GM18861 (cell line): ENCODE data around the gene C1orf167.

Source experiments
- ATAC-seq: cut with Tn5 transposase; IDR thresholded peaks from one replicate; pipeline ENCODE4 v1.9.1; 2021; ENCODE audit not compliant: unreplicated experiment

The C1orf167 gene

GRCh38 chr1:11833497-11833896, 71.5 kb downstream of the C1orf167 start:
- ATAC-seq, result no peak

DNA sequence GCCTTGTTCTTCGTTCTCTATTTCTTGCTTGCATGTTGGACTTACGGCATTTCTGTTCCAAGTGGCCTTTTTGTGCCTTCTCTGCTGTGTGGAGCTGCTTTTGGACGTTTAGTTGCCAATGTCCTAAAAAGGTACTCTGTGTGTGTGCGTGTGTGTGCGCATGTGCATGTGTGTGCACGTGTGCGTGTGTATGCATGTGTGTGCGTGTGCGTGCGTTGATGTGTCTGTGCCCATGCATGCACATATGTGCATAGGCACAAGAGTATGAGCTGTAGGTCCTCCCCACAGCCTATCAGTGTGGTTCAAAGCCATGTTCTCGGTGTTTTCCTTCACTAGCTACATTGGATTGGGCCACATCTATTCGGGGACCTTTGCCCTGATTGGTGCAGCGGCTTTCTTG, 71.9 kb downstream of the C1orf167 start:
- ATAC-seq, result no peak

DNA sequence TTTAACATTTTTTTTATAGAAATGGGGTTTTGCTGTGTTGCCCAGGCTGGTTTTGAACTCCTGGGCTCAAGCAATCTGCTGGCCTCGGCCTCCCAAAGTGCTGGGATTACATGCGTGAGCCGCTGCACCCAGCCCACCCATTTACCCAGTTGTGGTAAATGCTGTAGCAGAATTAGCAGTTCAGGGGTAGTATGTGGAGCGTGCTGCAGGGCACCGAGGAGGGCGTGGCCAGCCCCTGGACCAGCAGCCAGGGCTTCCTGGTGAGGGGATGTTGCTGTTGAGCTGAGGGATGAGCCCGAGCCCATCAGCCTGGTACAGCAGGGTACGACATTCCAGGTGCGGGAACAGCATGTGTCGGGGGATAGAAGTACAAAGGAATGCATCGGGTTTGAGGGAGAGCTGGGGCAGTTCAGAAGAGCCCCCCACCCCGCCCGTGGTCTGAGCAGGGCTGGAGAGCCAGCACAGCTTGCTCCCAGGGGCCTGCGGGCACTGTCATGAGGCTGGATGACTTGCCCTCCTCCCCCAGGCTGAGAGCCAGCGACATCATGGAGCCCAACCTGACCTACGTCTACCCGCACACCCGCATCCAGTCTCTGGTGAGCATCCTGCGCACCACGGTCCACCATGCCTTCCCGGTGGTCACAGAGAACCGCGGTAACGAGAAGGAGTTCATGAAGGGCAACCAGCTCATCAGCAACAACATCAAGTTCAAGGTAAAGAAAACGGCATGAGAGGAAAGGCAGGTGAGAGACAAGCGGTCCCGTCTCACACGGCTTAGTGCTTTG, 73.6 kb downstream of the C1orf167 start:
- ATAC-seq, result no peak

- ATAC-seq, result no peak
Measured at GRCh38 chr1:11836955-11837766, 75.2 kb downstream of the C1orf167 start.

GRCh38 chr1:11837767-11838348, 75.9 kb downstream of the C1orf167 start:
- no peak for ATAC-seq

DNA sequence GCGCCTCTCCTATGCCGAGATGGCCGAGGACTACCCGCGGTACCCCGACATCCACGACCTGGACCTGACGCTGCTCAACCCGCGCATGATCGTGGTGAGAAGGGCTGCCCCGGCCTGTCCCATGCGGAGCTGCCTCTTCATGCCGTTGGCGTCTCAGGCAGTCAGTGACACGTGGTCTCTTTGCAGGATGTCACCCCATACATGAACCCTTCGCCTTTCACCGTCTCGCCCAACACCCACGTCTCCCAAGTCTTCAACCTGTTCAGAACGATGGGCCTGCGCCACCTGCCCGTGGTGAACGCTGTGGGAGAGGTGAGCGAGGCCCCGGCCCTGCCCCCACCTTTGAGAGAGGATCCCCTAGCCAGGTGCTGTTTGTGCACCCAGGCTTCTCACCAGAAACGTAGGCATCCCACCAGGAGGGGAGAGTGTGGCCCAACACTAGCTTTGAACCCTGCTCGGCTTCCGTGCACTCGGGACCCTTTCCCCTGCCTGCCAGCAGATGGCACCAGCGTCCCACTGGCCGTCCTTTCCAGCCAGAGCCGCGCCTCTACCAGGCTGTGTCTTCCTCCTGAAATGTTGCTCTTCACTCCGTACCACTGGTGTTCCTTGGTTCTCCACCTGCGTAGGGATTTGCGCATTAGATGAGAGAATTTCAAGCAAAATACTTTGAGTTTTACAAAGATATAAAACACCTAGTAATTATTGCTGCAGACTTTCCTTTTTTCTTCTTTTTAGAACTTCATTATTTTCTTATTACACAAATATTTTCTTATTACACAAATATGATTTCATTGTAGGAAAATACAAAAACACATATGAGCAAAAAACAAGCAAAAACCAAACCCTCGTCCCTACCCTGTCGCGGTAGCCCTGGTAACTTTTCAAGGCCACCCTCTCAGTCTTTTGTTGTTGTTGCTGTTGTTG, 76.6 kb downstream of the C1orf167 start:
- ATAC-seq, result no peak
